Embryonic facial prominence (tissue), 1 donor: Measurements from ENCODE around the gene CEL.
"Not testable (repeated sequence)": the region's sequence is repeated elsewhere in the genome, so short reads cannot be mapped to it uniquely, and the experiment has no call there.

Experiments
- DNase-seq: peaks from one replicate; pipeline ENCODE4 v3.0.0-alpha.2; 2016; ENCODE audit errors: extremely low spot score

CEL gene

DNA sequence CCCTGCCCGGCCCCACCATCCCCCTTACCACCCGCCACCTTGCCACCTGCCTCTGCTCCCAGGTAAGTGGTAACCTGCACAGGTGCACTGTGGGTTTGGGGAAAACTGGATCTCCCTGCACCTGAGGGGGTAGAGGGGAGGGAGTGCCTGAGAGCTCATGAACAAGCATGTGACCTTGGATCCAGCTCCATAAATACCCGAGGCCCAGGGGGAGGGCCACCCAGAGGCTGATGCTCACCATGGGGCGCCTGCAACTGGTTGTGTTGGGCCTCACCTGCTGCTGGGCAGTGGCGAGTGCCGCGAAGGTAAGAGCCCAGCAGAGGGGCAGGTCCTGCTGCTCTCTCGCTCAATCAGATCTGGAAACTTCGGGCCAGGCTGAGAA, at the start of gene CEL:
Gene CEL, plus strand, starts transcription at position 218 of the 382 bp plus-strand sequence. Its CDS starts 22 bp downstream, at position 240.
- DNase-seq = not testable (repeated sequence)

DNA sequence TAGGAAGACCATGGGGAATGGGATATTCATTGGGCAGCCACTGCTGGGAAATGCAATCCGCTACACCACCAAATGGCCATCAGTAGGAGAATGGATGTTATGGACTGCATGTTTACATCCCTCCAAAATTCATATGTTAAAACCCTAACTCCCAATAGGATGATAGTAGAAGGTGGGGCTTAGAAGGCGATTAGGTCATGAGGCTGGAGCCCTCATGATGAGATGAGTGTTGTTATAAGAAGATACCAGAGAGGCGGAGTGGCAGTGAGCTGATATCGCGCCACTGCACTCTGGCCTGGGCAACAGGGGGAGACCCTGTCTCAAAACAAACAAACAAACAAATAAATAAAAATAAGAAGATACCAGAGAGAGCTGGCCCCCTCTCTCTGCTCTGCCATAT, 47.1 kb upstream of the CEL start:
- no peak for DNase-seq

DNA sequence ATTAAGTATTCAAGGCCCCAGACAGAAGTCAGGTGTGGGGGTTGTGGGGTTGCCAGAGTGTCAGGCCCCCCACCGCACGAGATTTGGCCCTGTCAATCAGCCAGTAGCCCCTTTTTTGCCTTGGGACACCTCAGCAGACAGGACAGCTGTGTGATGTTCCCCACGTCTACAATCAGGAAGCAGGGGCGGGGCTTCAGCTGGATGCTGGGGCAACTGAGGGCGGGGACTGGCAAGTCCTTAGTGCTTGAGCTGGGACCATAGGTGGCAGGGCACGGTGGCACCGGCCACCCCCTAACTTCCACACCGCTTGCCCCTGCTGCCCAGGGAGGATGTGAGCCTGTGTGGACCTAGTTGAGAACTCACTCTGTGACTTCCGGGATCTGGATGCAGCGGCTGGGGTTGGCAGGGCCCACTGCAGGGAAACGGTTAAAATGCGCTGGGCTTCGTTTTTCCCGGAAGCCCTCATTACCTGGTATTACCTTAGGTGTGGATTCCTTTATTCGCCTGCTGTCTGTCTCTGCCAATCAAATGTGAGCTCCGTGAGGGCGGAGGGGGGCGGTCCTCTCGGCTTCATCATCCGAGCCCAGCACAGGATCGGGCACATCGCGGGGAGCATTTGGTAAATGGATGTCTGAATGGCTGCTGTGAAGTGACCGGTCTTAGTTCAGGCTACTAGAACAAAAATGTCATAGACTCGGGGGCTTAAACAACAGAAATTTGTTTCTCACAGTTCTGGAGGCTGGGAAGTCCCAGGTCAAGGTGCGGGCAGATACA, 38.5 kb upstream of the CEL start:
- no peak for DNase-seq

DNA sequence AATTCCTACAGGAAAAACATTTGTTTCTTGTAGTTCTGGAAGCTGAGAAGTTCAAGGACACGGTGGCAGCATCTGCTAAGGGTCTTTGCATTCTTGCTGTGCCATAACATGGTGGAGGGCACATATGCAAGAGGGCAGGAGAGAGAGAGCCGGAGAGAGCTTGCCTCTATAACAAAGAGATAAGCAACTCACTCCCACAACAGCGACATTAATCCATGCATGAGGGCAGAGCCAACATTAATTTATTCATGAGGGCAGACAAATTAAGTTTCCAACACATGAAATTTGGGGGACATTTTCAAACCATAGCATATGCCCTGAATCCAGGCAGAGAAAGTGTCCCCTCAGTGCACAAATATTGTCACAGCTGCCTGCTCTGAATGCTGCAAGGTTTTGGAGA, 35.4 kb upstream of the CEL start:
- no peak for DNase-seq

DNA sequence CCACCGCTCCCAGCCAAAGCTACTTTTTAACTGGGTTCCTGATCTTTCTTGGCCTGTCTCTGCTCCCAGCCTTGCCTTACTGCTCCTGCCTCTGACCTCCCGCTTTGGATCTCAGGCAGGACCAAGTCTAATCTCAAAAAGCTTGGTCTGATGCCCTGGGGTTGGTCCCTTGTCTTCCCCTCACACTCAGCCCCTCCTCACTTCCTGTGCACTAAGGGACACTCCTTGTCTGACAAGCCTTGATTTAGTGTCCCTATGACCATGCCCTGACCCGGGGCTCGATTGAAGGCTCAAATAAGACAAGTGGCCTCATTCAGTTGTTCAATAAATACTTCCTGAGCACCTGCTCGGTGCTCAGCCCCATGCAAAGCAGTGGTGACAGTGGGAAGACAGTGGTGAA, 34.6 kb upstream of the CEL start:
- no peak for DNase-seq

DNA sequence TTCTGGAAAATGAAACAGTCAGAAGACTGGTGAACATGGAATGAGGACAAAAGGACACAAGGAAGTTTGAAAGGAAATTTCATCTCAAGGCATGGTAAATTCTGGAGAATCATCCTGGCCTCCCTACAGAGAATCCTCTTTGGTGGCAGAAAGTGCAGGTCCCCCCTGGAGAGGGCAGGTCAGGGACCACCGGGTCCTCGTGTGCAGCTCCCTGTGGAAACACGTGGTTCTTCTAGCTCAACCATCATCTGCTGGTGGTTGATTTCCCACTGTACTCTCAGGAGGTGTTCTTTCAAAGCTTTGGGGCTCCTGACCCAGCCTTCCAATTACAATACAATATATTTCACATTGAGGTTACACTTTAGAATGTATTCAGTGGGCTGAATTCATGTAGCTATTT, 33.6 kb upstream of the CEL start:
- DNase-seq = no peak

DNA sequence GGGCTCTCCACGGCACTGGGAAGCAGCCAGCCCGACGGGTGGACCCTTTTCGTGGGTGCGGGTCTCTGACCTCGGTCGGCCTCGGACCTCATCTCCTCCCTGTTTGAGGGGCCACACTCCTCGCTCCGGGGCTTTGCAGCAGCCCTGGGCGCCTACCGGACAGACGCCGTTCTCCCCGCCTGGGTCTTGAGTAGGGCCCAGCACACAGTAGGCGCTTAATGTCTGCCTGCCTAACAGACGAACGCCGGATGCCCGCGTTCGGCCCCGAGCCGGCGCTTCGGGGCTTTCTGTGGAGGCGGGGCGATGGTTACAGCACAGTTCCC, 31.8 kb upstream of the CEL start:
- no peak for DNase-seq

DNA sequence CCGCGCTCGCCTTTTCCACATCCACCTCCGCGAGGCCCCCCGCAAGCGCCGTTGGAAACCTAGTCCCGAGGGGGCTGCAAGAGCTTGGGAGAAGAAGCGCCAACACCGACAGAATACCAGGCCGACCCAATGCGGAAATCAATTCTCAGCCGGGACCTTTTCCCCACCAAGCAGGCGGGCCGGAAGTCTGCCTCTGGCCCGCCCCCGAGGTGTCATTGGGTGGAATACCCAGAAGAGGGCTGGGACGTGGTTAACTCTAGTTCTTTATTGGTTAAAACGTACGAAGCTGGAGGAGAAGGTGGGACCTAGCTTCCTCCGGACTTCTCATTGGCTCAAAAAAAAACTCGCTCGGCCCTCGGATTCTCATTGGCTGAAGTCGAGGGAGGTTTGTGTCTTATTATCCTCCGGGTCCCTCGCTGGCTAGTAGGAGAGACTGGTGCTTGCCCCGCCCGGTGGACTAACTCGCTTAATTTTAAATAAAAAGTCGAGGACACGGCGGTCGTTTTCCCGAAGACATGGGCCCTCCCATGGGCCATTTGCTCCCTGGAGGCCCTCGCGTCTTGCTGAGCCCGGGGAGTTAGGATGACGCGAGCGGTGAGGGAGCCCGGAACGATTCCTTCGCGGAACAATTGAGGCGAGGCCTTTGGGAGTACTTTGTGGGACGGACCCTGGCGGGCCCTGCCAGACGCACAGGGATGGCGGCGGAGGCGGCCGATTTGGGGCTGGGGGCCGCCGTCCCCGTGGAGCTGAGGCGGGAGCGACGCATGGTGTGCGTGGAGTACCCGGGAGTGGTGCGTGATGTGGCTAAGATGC, 31.3 kb upstream of the CEL start, which contains the start of gene GTF3C5:
Gene GTF3C5, plus strand, starts transcription at position 681 of the 813 bp plus-strand sequence. Its CDS starts 15 bp downstream, at position 696.
- peak; percentile 99 for DNase-seq

DNA sequence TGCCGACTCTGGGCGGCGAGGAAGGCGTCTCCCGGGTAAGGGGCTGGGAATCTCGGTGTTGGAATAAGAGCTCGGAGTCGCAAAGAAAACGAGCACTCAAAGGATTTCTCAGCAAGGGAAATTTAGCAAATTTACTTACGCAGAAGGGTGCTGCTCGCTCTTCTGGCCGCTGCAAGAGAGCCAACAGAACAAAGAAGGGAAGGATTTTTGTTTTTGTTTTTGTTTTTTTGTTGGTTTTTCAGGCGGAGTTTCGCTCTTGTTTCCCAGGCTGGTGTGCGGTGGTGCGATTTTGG, 30.7 kb upstream of the CEL start:
- DNase-seq = no peak

DNA sequence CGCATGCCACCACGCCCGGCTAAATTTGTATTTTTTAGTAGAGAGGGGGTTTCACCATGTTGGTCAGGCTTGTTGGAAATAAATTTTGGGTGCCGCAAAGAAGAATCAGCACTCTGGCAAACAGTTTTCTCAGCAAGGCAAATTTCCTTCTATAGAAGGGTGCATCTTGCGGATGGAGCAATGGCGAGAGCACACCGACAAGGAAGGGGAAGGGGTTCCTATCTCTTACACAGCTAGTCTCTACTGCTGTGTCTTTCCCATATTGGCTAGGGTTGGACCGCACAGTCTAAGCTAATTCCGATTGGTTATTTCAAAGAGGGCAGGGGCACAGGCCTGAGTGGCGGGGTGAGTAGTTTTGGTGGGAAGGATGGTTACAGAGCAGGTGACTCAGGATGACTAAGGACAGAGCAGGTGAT, 30.3 kb upstream of the CEL start:
- DNase-seq = no peak

DNA sequence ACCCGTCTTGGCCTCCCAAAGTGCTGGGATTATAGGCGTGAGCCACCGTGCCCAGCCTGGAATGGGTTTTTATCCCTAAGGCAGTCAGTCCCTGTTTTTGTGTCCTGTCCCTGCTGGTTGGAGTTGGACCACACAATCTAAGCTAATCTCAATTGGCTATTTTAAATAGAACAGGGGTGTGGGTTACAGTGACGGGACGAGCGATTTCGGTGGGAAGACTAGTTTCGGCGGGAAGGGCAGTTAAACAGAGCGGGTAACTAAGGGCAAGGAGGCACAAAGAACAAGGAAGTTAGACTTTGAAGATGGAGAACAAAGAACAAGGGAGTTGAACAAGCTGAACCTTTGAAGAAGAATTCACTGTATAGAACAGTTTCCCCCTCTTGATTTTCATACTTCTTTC, 29.6 kb upstream of the CEL start:
- DNase-seq = no peak

DNA sequence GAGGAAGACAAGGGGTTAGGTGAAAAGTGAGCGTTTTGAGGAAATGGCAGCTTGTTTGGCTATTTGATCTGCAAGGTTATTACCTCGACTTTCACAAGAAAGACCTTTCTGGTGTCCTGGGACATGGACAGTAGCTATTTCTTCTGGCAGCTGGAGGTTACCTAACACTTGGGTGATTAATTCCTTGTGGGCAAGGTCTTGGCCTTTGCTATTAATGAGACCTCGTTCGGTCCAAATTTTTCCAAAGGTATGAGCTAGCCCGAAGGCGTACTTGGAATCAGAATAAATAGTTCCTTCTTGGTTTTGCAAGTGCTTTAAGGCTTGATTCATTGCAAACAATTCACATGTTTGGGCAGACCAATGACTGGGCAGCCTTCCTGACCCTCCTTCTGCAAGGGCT, 26.1 kb upstream of the CEL start:
- DNase-seq = no peak

DNA sequence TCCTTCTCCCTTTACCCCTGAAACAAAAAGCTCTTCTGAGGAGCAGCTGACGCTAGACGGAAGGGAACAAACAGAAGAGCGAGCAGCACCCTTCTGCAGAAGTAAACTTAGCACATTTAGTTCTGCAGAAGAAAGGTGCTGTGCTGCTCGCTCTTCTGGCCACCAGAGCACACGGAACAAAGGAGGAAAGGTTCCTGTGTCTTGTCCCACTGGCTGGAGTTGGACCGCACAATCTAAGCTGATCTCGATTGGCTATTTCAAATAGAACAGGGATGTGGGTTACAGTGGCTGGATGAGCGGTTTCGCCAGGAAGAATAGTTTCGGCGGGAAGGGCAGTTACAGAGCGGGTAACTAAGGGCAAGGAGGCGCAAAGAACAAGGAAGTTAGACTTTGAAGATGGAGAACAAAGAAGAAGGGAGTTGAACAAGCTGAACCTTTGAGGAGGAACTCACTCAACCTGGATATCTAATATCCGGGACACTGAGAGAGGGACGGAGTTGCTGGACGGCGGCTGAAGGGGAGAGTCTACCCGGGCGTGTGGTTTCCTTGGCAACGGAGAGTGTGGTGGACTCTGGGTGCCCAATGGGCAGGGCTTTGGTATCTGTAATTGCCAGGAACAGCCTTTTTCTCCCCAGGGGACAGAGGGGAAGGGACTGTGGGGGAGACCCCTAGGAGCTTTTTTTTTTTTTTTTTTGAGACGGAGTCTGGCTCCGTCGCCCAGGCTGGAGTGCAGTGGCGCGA, 23.8 kb upstream of the CEL start:
- no peak for DNase-seq

DNA sequence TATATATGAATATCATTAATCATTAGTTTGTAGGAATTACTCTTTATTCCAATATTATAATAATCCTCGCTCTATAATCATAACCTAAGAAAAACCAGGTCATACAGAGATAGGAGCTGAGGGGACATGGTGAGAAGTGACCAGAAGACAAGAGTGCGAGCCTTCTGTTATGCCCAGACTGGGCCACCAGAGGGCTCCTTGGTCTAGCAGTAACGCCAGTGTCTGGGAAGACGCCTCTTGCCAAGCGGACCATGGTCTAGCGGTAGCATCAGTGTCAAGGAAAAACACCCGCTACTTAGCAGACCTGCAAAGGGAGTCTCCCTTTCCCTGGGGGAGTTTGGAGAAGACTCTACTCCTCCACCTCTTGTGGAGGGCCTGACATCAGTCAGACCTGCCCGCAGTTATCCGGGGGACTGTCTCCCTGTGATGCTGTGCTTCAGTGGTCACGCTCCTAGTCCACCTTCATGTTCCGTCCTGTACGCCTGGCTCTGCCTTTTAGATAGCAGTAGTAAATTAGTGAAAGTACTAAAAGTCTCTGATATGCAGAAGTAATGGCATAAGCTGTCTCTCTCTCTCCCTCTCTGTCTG, 20.8 kb upstream of the CEL start:
- DNase-seq = not testable (repeated sequence)

DNA sequence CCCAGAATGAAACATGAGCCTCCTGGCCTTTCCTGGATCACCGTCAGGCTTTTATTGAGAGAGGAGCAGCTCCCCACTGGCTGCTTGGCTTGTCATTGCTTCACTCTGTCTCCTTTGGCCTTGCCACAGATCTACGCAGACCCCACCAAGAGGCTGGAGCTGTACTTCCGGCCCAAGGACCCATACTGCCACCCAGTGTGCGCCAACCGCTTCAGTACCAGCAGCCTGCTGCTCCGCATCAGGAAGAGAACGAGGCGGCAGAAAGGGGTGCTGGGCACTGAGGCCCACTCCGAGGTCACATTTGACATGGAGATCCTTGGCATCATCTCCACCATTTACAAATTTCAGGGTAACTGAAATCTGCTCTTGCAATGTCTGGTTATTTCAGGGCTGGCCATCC, 19.8 kb upstream of the CEL start:
- DNase-seq = no peak

DNA sequence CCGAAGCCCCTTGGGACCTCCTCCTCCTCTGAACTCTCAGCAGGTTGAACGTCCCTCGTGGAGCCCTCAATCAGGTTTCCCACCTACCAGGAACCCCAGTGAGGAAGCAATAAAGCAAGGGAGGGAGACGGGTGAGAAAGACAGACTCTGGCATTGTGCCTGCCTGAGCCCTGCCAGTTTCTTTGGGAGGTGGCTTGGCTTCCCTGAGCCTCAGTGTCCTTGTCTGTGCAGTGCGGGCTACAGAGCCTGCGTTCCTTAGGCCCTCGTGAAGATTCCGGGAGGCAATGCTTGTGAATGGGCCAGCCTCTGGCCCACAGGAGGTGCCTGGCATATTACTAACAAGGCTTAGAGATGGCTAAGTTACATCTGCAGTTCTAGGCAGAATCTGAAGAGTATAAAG, 19.1 kb upstream of the CEL start:
- no peak for DNase-seq

DNA sequence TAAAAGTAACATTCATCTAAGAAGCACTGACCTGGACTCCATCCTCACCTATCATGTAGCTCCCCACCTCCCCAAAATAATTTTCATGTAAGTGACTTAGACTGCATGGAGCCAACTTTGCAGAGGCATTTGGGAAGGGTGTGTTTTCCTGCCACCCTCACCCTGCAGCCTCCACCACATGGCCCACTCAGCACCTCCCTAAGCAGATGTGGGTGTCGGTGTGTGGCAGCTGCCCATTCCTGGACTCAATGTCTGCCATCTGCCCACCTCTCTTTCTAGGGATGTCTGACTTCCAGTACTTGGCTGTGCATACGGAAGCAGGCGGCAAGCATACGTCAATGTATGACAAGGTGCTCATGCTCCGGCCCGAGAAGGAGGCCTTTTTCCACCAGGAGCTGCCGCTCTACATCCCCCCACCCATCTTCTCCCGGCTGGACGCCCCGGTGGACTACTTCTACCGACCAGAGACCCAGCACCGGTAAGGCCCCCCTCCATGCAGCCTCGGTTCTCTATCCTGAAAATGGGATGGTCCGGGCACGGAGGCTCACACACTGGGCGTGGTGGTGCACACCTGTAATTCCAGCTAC, 18.2 kb upstream of the CEL start:
- DNase-seq = no peak

DNA sequence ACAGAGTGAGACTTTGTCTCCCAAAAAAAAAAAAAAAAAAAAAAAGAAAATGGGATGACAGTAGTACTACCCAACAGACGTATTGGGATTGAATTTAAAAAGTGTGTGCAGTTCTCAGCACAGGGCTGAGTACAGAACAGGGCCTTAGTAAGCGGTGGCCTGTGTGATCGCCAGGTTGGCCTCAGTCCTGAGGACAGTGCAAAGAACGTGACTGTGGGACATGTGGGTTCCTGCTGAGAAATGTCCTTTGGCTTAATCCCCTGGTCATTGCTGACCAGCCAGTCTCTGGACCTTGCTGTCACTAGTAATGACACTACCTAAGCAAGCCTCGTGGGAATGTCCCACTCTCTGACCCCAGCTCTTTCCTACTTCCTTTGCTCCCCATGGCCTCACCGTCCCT, 17.7 kb upstream of the CEL start:
- DNase-seq = no peak

DNA sequence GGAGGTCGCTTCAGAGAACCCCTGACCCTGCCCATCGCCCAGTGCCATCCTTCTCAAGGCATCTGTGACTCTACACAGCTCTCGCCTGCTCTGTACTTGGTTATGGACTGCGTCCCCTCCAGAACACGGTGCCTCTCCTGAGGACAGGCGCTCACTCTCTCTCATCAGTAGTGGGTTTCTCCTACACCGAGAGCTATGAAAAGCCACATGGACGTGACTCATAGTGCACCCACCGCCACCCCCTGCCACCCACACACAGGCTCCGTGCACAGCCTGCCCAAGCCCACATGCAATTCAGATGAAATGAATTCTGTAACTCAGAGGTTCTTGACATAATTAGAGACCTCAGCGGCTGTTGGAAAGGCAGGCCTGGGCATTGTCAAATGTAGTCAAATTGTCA, 17.1 kb upstream of the CEL start:
- DNase-seq = no peak

DNA sequence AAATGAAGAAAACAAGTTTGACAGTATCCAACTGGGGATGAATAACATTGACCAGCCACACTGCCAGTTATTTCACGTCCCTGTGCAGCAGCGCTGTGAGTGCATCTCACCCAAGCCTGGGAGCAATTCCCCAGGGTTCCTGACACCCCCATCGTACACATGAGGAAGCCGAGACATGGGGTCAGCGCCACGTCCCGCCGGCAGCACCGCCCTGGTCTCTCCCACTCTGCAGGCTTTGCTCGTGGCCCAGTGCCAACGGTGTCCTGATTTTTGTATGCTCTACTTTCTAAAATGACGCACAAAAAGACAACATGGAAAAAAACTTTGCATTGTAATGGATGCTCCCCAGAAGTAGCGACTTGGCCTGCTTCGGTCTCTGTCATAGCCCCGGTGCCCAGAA, 16.6 kb upstream of the CEL start:
- DNase-seq = no peak

DNA sequence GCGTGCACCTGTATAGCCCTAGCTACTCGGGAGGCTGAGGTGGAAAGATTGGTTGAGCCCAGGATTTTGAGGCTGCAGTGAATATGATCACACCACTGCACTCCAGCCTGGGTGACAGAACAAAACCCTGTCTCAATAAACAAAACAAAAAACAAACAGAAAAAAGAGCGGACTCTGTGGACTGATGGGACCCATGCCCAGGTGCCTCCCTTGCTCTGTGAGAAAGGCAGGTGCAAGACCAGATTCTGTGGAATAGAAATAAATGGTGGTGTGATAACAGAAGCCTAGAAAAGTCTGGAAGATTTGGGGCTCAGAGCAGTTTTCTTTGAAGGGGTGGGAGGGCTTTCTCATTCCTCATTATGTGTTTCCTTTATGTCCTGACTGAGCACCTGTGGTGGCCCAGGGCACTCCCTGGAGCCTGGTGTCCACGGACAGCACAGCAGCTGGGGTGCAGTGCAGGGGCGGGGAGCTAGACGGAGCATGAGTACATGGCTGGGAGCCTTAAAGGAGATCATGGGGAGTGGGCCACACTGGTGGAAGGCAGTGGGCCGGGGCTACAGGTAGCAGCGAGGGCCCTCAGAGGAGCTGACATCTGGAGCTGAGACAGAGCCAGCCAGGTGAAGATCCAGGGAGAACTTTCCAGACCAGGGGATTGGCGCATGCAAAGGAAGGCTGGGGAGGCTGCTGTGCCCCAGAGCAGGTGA, 15.4 kb upstream of the CEL start:
- no peak for DNase-seq
